Measurements from ENCODE around the gene IL34. TPM values are rescaled to one million over a fixed set of nuclear protein-coding genes. Genes with fewer than 3 reads are reported as not detected.

The IL34 gene
- total and polyA plus RNA-seq, 2 of the 13 experiments (the other 11 are each of a cell fraction or from before 2014, with no cell fraction given) = 1.2 to 1.3 TPM

DNA sequence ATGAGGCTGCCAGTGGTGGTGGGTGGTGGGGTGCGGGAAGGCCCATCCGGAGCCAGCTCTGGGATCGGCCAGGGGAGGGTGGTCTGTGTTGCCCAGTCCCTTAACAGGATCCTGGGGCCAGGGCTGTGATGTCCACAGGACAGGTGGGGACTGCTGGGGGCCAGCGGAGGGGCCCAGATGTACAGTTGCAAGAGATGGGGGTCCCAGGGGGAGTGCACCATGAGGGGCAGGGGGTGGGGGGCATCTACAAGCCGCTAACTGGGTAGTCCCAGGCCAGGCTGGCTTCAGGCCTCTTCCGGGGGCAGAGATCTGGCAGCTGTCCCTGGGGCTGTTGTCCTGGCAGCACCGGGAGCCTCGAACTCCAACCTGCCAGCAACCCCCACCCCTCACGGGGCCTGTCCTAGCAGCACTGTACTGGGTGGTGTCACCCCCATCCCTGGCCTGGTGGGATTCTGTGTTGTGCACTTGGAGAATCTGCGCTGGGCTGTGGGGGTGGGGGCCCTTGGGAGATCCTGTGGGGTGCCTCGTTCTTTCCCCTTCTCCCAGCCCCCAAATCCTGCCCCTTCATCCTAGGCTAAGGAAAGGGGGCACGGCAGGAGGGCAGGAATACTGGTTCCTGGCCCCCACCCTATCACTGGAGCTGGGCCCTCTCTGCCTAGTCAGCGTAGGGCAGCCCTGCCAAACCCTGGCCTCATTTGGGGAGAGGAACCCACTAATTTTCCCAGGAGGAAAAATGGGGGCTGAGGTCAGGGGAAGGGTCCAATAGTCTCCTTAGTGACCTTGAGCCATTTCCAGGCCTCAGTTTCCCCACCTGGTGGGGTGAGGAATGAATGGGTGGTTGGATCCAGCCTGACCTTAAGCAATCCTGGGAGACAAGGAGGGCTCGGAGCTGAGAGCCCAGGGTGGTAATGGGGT lies 38.0 kb downstream of the IL34 start (continued):
- TF ChIP-seq ZNF414 (CRISPR knock-in tag; IDR thresholded peaks at IDR 0.05) (no peak), KDM5A (IDR thresholded peaks at IDR 0.05; ENCODE audit: borderline replicate concordance, low read length) (0 out of 2 replicates have a peak, but pooled peaks have one; percentile 23), CSRNP2 (CRISPR knock-in tag; conservative IDR thresholded peaks at IDR 0.05; ENCODE audit: low read depth) (no peak), ZNF878 (CRISPR knock-in tag; IDR thresholded peaks at IDR 0.05) (no peak), ZNF331 (CRISPR knock-in tag; IDR thresholded peaks at IDR 0.05) (no peak), SRSF1 (optimal IDR thresholded peaks at IDR 0.05; ENCODE audit: low read depth, low read length) (no peak), ZNF510 (CRISPR knock-in tag; IDR thresholded peaks at IDR 0.05; ENCODE audit: low read depth) (no peak), ZNF546 (CRISPR knock-in tag; conservative IDR thresholded peaks at IDR 0.05) (no peak), ZNF569 (CRISPR knock-in tag; IDR thresholded peaks at IDR 0.05; ENCODE audit: borderline replicate concordance) (no peak), ZMYM3 (CRISPR knock-in tag; IDR thresholded peaks at IDR 0.05) (no peak), ZNF589 (CRISPR knock-in tag; conservative IDR thresholded peaks at IDR 0.05) (no peak), PBX2 (CRISPR knock-in tag; IDR thresholded peaks at IDR 0.05) (no peak), ATF2 (CRISPR knock-in tag; IDR thresholded peaks at IDR 0.05) (no peak), ZNF235 (CRISPR knock-in tag; IDR thresholded peaks at IDR 0.05; ENCODE audit: borderline replicate concordance) (no peak), ZMAT3 (CRISPR knock-in tag; conservative IDR thresholded peaks at IDR 0.05) (no peak), ELF3 (CRISPR knock-in tag; IDR thresholded peaks at IDR 0.05) (no peak), ZNF382 (CRISPR knock-in tag; IDR thresholded peaks at IDR 0.05; ENCODE audit: borderline replicate concordance) (no peak), MAF1 (CRISPR knock-in tag; IDR thresholded peaks at IDR 0.05; ENCODE audit: borderline replicate concordance) (no peak)
- TF ChIP-seq, protein P1, sequence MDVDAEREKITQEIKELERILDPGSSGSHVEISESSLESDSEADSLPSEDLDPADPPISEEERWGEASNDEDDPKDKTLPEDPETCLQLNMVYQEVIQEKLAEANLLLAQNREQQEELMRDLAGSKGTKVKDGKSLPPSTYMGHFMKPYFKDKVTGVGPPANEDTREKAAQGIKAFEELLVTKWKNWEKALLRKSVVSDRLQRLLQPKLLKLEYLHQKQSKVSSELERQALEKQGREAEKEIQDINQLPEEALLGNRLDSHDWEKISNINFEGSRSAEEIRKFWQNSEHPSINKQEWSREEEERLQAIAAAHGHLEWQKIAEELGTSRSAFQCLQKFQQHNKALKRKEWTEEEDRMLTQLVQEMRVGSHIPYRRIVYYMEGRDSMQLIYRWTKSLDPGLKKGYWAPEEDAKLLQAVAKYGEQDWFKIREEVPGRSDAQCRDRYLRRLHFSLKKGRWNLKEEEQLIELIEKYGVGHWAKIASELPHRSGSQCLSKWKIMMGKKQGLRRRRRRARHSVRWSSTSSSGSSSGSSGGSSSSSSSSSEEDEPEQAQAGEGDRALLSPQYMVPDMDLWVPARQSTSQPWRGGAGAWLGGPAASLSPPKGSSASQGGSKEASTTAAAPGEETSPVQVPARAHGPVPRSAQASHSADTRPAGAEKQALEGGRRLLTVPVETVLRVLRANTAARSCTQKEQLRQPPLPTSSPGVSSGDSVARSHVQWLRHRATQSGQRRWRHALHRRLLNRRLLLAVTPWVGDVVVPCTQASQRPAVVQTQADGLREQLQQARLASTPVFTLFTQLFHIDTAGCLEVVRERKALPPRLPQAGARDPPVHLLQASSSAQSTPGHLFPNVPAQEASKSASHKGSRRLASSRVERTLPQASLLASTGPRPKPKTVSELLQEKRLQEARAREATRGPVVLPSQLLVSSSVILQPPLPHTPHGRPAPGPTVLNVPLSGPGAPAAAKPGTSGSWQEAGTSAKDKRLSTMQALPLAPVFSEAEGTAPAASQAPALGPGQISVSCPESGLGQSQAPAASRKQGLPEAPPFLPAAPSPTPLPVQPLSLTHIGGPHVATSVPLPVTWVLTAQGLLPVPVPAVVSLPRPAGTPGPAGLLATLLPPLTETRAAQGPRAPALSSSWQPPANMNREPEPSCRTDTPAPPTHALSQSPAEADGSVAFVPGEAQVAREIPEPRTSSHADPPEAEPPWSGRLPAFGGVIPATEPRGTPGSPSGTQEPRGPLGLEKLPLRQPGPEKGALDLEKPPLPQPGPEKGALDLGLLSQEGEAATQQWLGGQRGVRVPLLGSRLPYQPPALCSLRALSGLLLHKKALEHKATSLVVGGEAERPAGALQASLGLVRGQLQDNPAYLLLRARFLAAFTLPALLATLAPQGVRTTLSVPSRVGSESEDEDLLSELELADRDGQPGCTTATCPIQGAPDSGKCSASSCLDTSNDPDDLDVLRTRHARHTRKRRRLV (CRISPR knock-in tag; IDR thresholded peaks at IDR 0.05) = 0 out of 2 replicates have a peak, but pooled peaks have one; percentile 17
